Measurements from ENCODE around the gene GNE. TPM values are rescaled to one million over a fixed set of nuclear protein-coding genes. Genes with fewer than 3 reads are reported as not detected.
"Not testable (repeated sequence)": the region's sequence is repeated elsewhere in the genome, so short reads cannot be mapped to it uniquely, and the experiment has no call there.

The GNE gene
- total and polyA plus RNA-seq, 11 donors = 3.7 to 22.0 (median 11.8) TPM

GRCh38 chr9:36301227-36301626 lies 43.0 kb upstream of the GNE start:
- TF ChIP-seq POLR2A (IDR thresholded peaks at IDR 0.05) = no peak
- TF ChIP-seq CTCF (IDR thresholded peaks at IDR 0.05) = no peak
- H3K27me3 ChIP-seq = no peaks in the 10 kb centered on the region
- H3K9me3 ChIP-seq = no peaks in the 10 kb centered on the region
- intact Hi-C loops (cut with DNase I) = no loop called here
- H3K27ac ChIP-seq = no peak overlapping the region
- ATAC-seq = no peak
- H3K4me1 ChIP-seq = peaks cover 0 to 9% (median 0%) of the 10 kb centered on the region in 12 donors
- 76 to 98% (median 95%) methylated on average over 5 of the region's 5 CpGs for WGBS, 4 donors
- no peak for DNase-seq
- no peaks in the 10 kb centered on the region for H3K36me3 ChIP-seq
- H3K4me3 ChIP-seq = no peak overlapping the region

- Histone ChIP-seq H3K9me3 (no peaks in the 10 kb centered on the region), H3K27ac (no peak overlapping the region), H3K36me3 (no peaks in the 10 kb centered on the region), H3K4me3 (no peak overlapping the region), H3K27me3 (no peaks in the 10 kb centered on the region), H3K4me1 (peaks cover 0 to 10% (median 0%) of the 10 kb centered on the region in 12 donors)
- WGBS, 4 donors = 74 to 78% (median 77%) methylated on average over 3 of the region's 3 CpGs
- TF ChIP-seq CTCF (IDR thresholded peaks at IDR 0.05) (no peak), POLR2A (IDR thresholded peaks at IDR 0.05) (no peak)
- intact Hi-C loops (cut with DNase I) = no loop called here
- ATAC-seq (no peak), DNase-seq (no peak)
Observed at GRCh38 chr9:36298566-36298965, 40.3 kb upstream of the GNE start.

GRCh38 chr9:36297798-36298197 lies 39.5 kb upstream of the GNE start:
- Histone ChIP-seq H3K27ac (no peak overlapping the region), H3K36me3 (no peaks in the 10 kb centered on the region), H3K9me3 (no peaks in the 10 kb centered on the region), H3K4me3 (no peak overlapping the region), H3K27me3 (no peaks in the 10 kb centered on the region), H3K4me1 (peaks cover 0 to 10% (median 0%) of the 10 kb centered on the region in 12 donors)
- intact Hi-C loops (cut with DNase I) = no loop called here
- ATAC-seq (no peak), DNase-seq (no peak)
- WGBS, 4 donors = 88 to 97% (median 94%) methylated on average over 2 of the region's 2 CpGs
- TF ChIP-seq POLR2A (IDR thresholded peaks at IDR 0.05) (no peak), CTCF (IDR thresholded peaks at IDR 0.05) (no peak)

GRCh38 chr9:36294996-36295395 lies 36.7 kb upstream of the GNE start:
- H3K27me3 ChIP-seq; H3K27ac ChIP-seq; H3K9me3 ChIP-seq; H3K4me3 ChIP-seq; intact Hi-C loops (cut with DNase I); H3K36me3 ChIP-seq; ATAC-seq; H3K4me1 ChIP-seq; DNase-seq: not testable (repeated sequence)
- WGBS, 4 donors = 91 to 95% (median 94%) methylated on average over 3 of the region's 3 CpGs

GRCh38 chr9:36293918-36294317 lies 35.7 kb upstream of the GNE start:
- DNase-seq = no peak
- Histone ChIP-seq H3K36me3 (no peaks in the 10 kb centered on the region), H3K4me3 (no peak overlapping the region), H3K4me1 (peaks cover 0 to 10% (median 0%) of the 10 kb centered on the region in 12 donors), H3K9me3 (no peaks in the 10 kb centered on the region), H3K27me3 (no peaks in the 10 kb centered on the region), H3K27ac (no peak overlapping the region)
- ATAC-seq = no peak
- intact Hi-C loops (cut with DNase I) = no loop called here
- TF ChIP-seq CTCF (IDR thresholded peaks at IDR 0.05) = no peak
- 88 to 94% (median 92%) methylated on average over 5 of the region's 5 CpGs for WGBS, 4 donors
